GM21723 (cell line): Measurements from ENCODE around the gene ANKFN1.

Source experiments
- ATAC-seq: cut with Tn5 transposase; IDR thresholded peaks from one replicate; pipeline ENCODE4 v1.9.1; 2021; ENCODE audit warnings: mild to moderate bottlenecking, moderate library complexity; ENCODE audit not compliant: unreplicated experiment

The ANKFN1 gene

GRCh38 chr17:56497132-56497531, 343.9 kb downstream of the ANKFN1 start:
- ATAC-seq: no peak

GRCh38 chr17:56499799-56500388, 346.6 kb downstream of the ANKFN1 start:
- no peak for ATAC-seq

GRCh38 chr17:56502120-56502654, 348.9 kb downstream of the ANKFN1 start:
- ATAC-seq: no peak

GRCh38 chr17:56505154-56505756, 352.0 kb downstream of the ANKFN1 start:
- ATAC-seq: no peak

- ATAC-seq: no peak
These were observed 353.1 kb downstream of the ANKFN1 start for GRCh38 chr17:56506349-56506748.

GRCh38 chr17:56510554-56511342, 357.5 kb downstream of the ANKFN1 start:
- no peak for ATAC-seq

- no peak for ATAC-seq
These were observed 361.0 kb downstream of the ANKFN1 start for GRCh38 chr17:56514264-56514663.

- ATAC-seq: no peak
These were observed 361.6 kb downstream of the ANKFN1 start for GRCh38 chr17:56514899-56515298.

- no peak for ATAC-seq
These were observed 368.3 kb downstream of the ANKFN1 start for GRCh38 chr17:56521414-56522141.

GRCh38 chr17:56523042-56523441, 369.8 kb downstream of the ANKFN1 start:
- ATAC-seq: no peak

- ATAC-seq: no peak
These were observed 375.4 kb downstream of the ANKFN1 start for GRCh38 chr17:56528696-56529095.

- no peak for ATAC-seq
These were observed 379.7 kb downstream of the ANKFN1 start for GRCh38 chr17:56532926-56533325.

- no peak for ATAC-seq
These were observed 383.5 kb downstream of the ANKFN1 start for GRCh38 chr17:56536766-56537165.

- ATAC-seq: no peak
These were observed 387.6 kb downstream of the ANKFN1 start for GRCh38 chr17:56540836-56541235.

GRCh38 chr17:56543280-56543679, 390.0 kb downstream of the ANKFN1 start:
- no peak for ATAC-seq

GRCh38 chr17:56545106-56545505, 391.8 kb downstream of the ANKFN1 start:
- no peak for ATAC-seq

GRCh38 chr17:56545930-56546329, 392.7 kb downstream of the ANKFN1 start:
- no peak for ATAC-seq

- ATAC-seq: no peak
These were observed 395.4 kb downstream of the ANKFN1 start for GRCh38 chr17:56548661-56549060.

- ATAC-seq: no peak
These were observed 396.2 kb downstream of the ANKFN1 start for GRCh38 chr17:56549501-56549900.

GRCh38 chr17:56557682-56558081, 404.4 kb downstream of the ANKFN1 start:
- ATAC-seq: no peak

GRCh38 chr17:56558088-56558487, 404.8 kb downstream of the ANKFN1 start:
- no peak for ATAC-seq
